Measurements from ENCODE around the gene PWWP2B. TPM values are rescaled to one million over a fixed set of nuclear protein-coding genes. Genes with fewer than 3 reads are reported as not detected.

Gene PWWP2B
- total and polyA plus RNA-seq, 2 of the 13 experiments (the other 11 are each of a cell fraction or from before 2014, with no cell fraction given), result 2.3 to 4.7 TPM

- H3K27ac ChIP-seq (ENCODE audit: extremely low read length, insufficient read depth, low read length), result no peak overlapping the region
- 43% methylated on average over 2 of the region's 2 CpGs for WGBS (ENCODE audit: low lambda C conversion rate)
- no peak overlapping the region for H3K4me2 ChIP-seq (ENCODE audit: low read depth, low read length)
- H3K4me1 ChIP-seq (ENCODE audit: insufficient read depth, low read length), result no peaks in the 10 kb centered on the region
- no peak for ATAC-seq
- no peak overlapping the region for H3K4me3 ChIP-seq (replicated peaks in 1 of 3; ENCODE audit: insufficient read depth in 1 of 3, low read depth in 2 of 3, low read length in 3 of 3)
- no peak for DNase-seq (ENCODE audit: low spot score)
- intact Hi-C loops (cut with micrococcal nuclease; ENCODE audit: unreplicated experiment) (no loop called here), in situ Hi-C loops (cut with HindIII; ENCODE audit: extremely low pct_ligation_motif_present, low pct_unique_long_range_greater_than_20kb) (no loop called here)
- H3K79me2 ChIP-seq (ENCODE audit: insufficient read depth, low read length), result no peaks in the 10 kb centered on the region
- no TSS peak for BruUV-seq (replicated peaks)
- POLR2A ChIA-PET, result no interaction called here
- CTCF ChIA-PET (ENCODE audit: low intra/inter-chr PET ratio, low total read pairs), result no interaction called here
- no peak overlapping the region for H2AFZ ChIP-seq (ENCODE audit: low read length)
- no peaks in the 10 kb centered on the region for H3K36me3 ChIP-seq (replicated peaks in 1 of 2; ENCODE audit: control insufficient read depth in 1 of 2, insufficient read depth in 2 of 2, low read length in 2 of 2)
- no peak for FAIRE-seq
- no peaks in the 10 kb centered on the region for H3K9me3 ChIP-seq (ENCODE audit: low read length)
- H3K27me3 ChIP-seq (ENCODE audit: control insufficient read depth in 1 of 2, insufficient read depth in 2 of 2, low read length in 2 of 2), result peaks cover 0 to 9% of the 10 kb centered on the region in 2 experiments; a peak in 2 of 5 replicates
- H3K9ac ChIP-seq (ENCODE audit: insufficient read depth, low read depth, low read length), result no peak overlapping the region
- no peaks in the 10 kb centered on the region for H4K20me1 ChIP-seq (ENCODE audit: insufficient read depth, low read length)
- TF ChIP-seq FOXJ3 (CRISPR knock-in tag; IDR thresholded peaks at IDR 0.05; ENCODE audit: borderline replicate concordance), result no peak
- TF ChIP-seq NONO (IDR thresholded peaks at IDR 0.05), result 0 out of 2 replicates have a peak, but pooled peaks have one; percentile 17
- TF ChIP-seq NONO (CRISPR knock-in tag; conservative IDR thresholded peaks at IDR 0.05), result no peak
- no peak for TF ChIP-seq ZNF354B (CRISPR knock-in tag; IDR thresholded peaks at IDR 0.05)
- no peak for TF ChIP-seq ZMYM4 (CRISPR knock-in tag; IDR thresholded peaks at IDR 0.05)
- TF ChIP-seq PHB2 (IDR thresholded peaks at IDR 0.05; ENCODE audit: partially characterized antibody), result peak; percentile 46
- no peak for TF ChIP-seq DBP (CRISPR knock-in tag; IDR thresholded peaks at IDR 0.05; ENCODE audit: not compliant biosample characterization)
- no peak for TF ChIP-seq CHD2 (IDR thresholded peaks at IDR 0.05; ENCODE audit: low read depth, low read length)
- TF ChIP-seq SP1 (IDR thresholded peaks at IDR 0.05), result 0 out of 2 replicates have a peak, but pooled peaks have one; percentile 39
- TF ChIP-seq SP1 (CRISPR knock-in tag; IDR thresholded peaks at IDR 0.05), result no peak
- TF ChIP-seq POGZ (CRISPR knock-in tag; IDR thresholded peaks at IDR 0.05), result no peak
- TF ChIP-seq LCORL (IDR thresholded peaks at IDR 0.05), result 0 out of 2 replicates have a peak, but pooled peaks have one; percentile 20
- TF ChIP-seq LCORL (CRISPR knock-in tag; IDR thresholded peaks at IDR 0.05), result no peak
- TF ChIP-seq, protein P1, sequence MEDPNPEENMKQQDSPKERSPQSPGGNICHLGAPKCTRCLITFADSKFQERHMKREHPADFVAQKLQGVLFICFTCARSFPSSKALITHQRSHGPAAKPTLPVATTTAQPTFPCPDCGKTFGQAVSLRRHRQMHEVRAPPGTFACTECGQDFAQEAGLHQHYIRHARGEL (CRISPR knock-in tag; IDR thresholded peaks at IDR 0.05), result no peak
- no peak for TF ChIP-seq JARID2 (CRISPR knock-in tag; IDR thresholded peaks at IDR 0.05; ENCODE audit: insufficient replicate concordance)
- no peak for TF ChIP-seq ZNF761 (CRISPR knock-in tag; conservative IDR thresholded peaks at IDR 0.05)
- no peak for TF ChIP-seq RBFOX2 (IDR thresholded peaks at IDR 0.05; ENCODE audit: low read depth, low read length)
- TF ChIP-seq ZMYM2 (CRISPR knock-in tag; IDR thresholded peaks at IDR 0.05), result no peak
- TF ChIP-seq, protein P2, sequence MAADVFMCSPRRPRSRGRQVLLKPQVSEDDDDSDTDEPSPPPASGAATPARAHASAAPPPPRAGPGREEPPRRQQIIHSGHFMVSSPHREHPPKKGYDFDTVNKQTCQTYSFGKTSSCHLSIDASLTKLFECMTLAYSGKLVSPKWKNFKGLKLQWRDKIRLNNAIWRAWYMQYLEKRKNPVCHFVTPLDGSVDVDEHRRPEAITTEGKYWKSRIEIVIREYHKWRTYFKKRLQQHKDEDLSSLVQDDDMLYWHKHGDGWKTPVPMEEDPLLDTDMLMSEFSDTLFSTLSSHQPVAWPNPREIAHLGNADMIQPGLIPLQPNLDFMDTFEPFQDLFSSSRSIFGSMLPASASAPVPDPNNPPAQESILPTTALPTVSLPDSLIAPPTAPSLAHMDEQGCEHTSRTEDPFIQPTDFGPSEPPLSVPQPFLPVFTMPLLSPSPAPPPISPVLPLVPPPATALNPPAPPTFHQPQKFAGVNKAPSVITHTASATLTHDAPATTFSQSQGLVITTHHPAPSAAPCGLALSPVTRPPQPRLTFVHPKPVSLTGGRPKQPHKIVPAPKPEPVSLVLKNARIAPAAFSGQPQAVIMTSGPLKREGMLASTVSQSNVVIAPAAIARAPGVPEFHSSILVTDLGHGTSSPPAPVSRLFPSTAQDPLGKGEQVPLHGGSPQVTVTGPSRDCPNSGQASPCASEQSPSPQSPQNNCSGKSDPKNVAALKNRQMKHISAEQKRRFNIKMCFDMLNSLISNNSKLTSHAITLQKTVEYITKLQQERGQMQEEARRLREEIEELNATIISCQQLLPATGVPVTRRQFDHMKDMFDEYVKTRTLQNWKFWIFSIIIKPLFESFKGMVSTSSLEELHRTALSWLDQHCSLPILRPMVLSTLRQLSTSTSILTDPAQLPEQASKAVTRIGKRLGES (CRISPR knock-in tag; IDR thresholded peaks at IDR 0.05; ENCODE audit: borderline replicate concordance), result no peak
- no peak for TF ChIP-seq ZBTB33 (CRISPR knock-in tag; IDR thresholded peaks at IDR 0.05)
- TF ChIP-seq ZMYM3 (CRISPR knock-in tag; IDR thresholded peaks at IDR 0.05), result no peak
These were observed 31.0 kb downstream of the PWWP2B start for GRCh38 chr10:132427939-132428367.
